Stimulated activated CD4-positive, alpha-beta T cell treated with anti-CD3 and anti-CD28 coated beads, Interleukin-12 subunit alpha, Interleukin-12 subunit beta, amount 100 ng/mL, for 48 hours (primary cell): ENCODE results near the gene NFIC.
"Not testable (repeated sequence)": the region's sequence is repeated elsewhere in the genome, so short reads cannot be mapped to it uniquely, and the experiment has no call there.

Experiments
- DNase-seq, 3 donors: peaks; one replicate each; pipeline ENCODE4 v3.0.0-alpha.2; 2020; ENCODE audit warnings: low read depth in 2 of 3, low spot score in 1 of 3

The NFIC gene

GRCh38 chr19:3336680-3337523, 29.5 kb upstream of the NFIC start:
- no peak for DNase-seq

- DNase-seq, result peak in 1 of 3 donors; percentile 18
Observed at GRCh38 chr19:3338541-3339181, 27.7 kb upstream of the NFIC start.

GRCh38 chr19:3340340-3340739, 26.0 kb upstream of the NFIC start:
- no peak for DNase-seq

GRCh38 chr19:3342246-3342645, 24.1 kb upstream of the NFIC start:
- DNase-seq, result no peak

- not testable (repeated sequence) for DNase-seq
Observed at GRCh38 chr19:3342962-3343361, 23.4 kb upstream of the NFIC start.

- DNase-seq, result peak in 1 of 3 donors; percentile 42
Observed at GRCh38 chr19:3343619-3344502, 22.5 kb upstream of the NFIC start.

GRCh38 chr19:3344608-3345598, 21.5 kb upstream of the NFIC start:
- DNase-seq, result no peak

- no peak for DNase-seq
Observed at GRCh38 chr19:3345850-3346460, 20.4 kb upstream of the NFIC start.

- DNase-seq, result no peak
Observed at GRCh38 chr19:3346677-3347353, 19.6 kb upstream of the NFIC start.

- DNase-seq, result no peak
Observed at GRCh38 chr19:3348042-3348441, 18.3 kb upstream of the NFIC start.

GRCh38 chr19:3348469-3348868, 17.9 kb upstream of the NFIC start:
- DNase-seq, result not testable (repeated sequence)

GRCh38 chr19:3350014-3350663, 16.2 kb upstream of the NFIC start:
- no peak for DNase-seq

GRCh38 chr19:3351702-3352447, 14.5 kb upstream of the NFIC start:
- no peak for DNase-seq

GRCh38 chr19:3353493-3353892, 12.9 kb upstream of the NFIC start:
- no peak for DNase-seq

- DNase-seq, result no peak
Observed at GRCh38 chr19:3356805-3357204, 9.6 kb upstream of the NFIC start.

- no peak for DNase-seq
Observed at GRCh38 chr19:3357271-3357991, 9.0 kb upstream of the NFIC start.

- no peak for DNase-seq
Observed at GRCh38 chr19:3357992-3358688, 8.2 kb upstream of the NFIC start.
